Stimulated activated CD4-positive, alpha-beta T cell treated with anti-CD3 and anti-CD28 coated beads, Interleukin-12 subunit alpha, Interleukin-12 subunit beta, amount 100 ng/mL, for 48 hours (primary cell): ENCODE data around the gene JTB.
A peak's percentile ranks its signal among the peaks of the same experiment; 100 is the strongest.
"Not testable (repeated sequence)": the region's sequence is repeated elsewhere in the genome, so short reads cannot be mapped to it uniquely, and the experiment has no call there.

ENCODE experiments used
- DNase-seq, 3 donors: peaks; one replicate each; pipeline ENCODE4 v3.0.0-alpha.2; 2020; ENCODE audit warnings: low read depth in 2 of 3, low spot score in 1 of 3

The JTB gene

GRCh38 chr1:153979091-153979490 lies 1.6 kb upstream of the JTB start:
- not testable (repeated sequence) for DNase-seq

- no peak for DNase-seq
Observed at GRCh38 chr1:153978274-153978909, 918 bp upstream of the JTB start.

- no peak for DNase-seq
Observed at GRCh38 chr1:153976819-153977249, 640 bp downstream of the JTB start.

GRCh38 chr1:153973525-153973924 lies 3.9 kb downstream of the JTB start:
- no peak for DNase-seq

GRCh38 chr1:153973071-153973470 lies 4.4 kb downstream of the JTB start:
- no peak for DNase-seq

GRCh38 chr1:153970346-153970745 lies 7.1 kb downstream of the JTB start:
- DNase-seq: no peak

GRCh38 chr1:153968972-153969371 lies 8.5 kb downstream of the JTB start:
- no peak for DNase-seq

GRCh38 chr1:153968408-153968807 lies 9.1 kb downstream of the JTB start:
- no peak for DNase-seq

GRCh38 chr1:153968000-153968363 lies 9.5 kb downstream of the JTB start:
- DNase-seq: no peak

- peak; percentile 54 to 75 (median 68) for DNase-seq
Observed at GRCh38 chr1:153967107-153967999, 10.1 kb downstream of the JTB start, which contains the start of gene CREB3L4. CREB3L4 (plus strand) TSS chr1:153967902; CDS start chr1:153968526, 624 bp downstream.

- DNase-seq: no peak
Observed at GRCh38 chr1:153963850-153964331, 13.6 kb downstream of the JTB start.

GRCh38 chr1:153963030-153963849 lies 14.2 kb downstream of the JTB start, which contains the start of gene SLC39A1:
SLC39A1 (minus strand) TSS chr1:153963537; CDS start chr1:153962715, 822 bp downstream.
- DNase-seq: peak; percentile 89 to 97 (median 96)

GRCh38 chr1:153962088-153963029 lies 15.1 kb downstream of the JTB start:
- DNase-seq: no peak

- no peak for DNase-seq
Observed at GRCh38 chr1:153961421-153961820, 16.1 kb downstream of the JTB start.

GRCh38 chr1:153960206-153960605 lies 17.3 kb downstream of the JTB start:
- DNase-seq: no peak

- DNase-seq: no peak
Observed at GRCh38 chr1:153959454-153959853, 18.0 kb downstream of the JTB start.

GRCh38 chr1:153958961-153959260 lies 18.6 kb downstream of the JTB start:
- DNase-seq: no peak

- peak; percentile 95 to 97 (median 96) for DNase-seq
Observed at GRCh38 chr1:153958111-153958960, 19.1 kb downstream of the JTB start, which contains the start of gene CRTC2. CRTC2 (minus strand) TSS chr1:153958612; CDS start chr1:153958497, 115 bp downstream.

GRCh38 chr1:153957744-153958110 lies 19.7 kb downstream of the JTB start:
- peak in 1 of 3 donors; percentile 22 for DNase-seq
